ENCODE results near the gene NHEJ1.

- TF ChIP-seq CTCF (IDR thresholded peaks at IDR 0.05; ENCODE audit: low read length) (no peak), EZH2 (IDR thresholded peaks at IDR 0.05; ENCODE audit: borderline replicate concordance, low read length) (no peak)
Measured at GRCh38 chr2:219207884-219208740, 47.5 kb upstream of the NHEJ1 start.

All from OCI-LY1 (cell line).